Measurements from ENCODE around the gene RPS24. TPM values are rescaled to one million over a fixed set of nuclear protein-coding genes. Genes with fewer than 3 reads are reported as not detected.

The RPS24 gene
- total RNA-seq, 1 donor from 2014 or later: 691 TPM

- Mint-ChIP-seq H3K36me3 (ENCODE audit: unreplicated experiment) (no peaks in the 10 kb centered on the region), H3K4me1 (ENCODE audit: low read depth, unreplicated experiment) (peaks cover 15% of the 10 kb centered on the region), H3K4me3 (ENCODE audit: unreplicated experiment) (peak overlapping the region; percentile 83), H3K9me3 (ENCODE audit: unreplicated experiment) (peaks cover 2% of the 10 kb centered on the region), H3K27me3 (ENCODE audit: unreplicated experiment) (no peaks in the 10 kb centered on the region), H3K27ac (ENCODE audit: unreplicated experiment) (peak overlapping the region; percentile 78)
- TF ChIP-seq CTCF (IDR thresholded peaks at IDR 0.05; ENCODE audit: partially characterized antibody, unreplicated experiment): no peak
- no peak for DNase-seq
Observed at GRCh38 chr10:78033387-78033636, 351 bp upstream of the RPS24 start.

- no peak overlapping the region for H3K27ac Mint-ChIP-seq (ENCODE audit: unreplicated experiment)
- peaks cover 10% of the 10 kb centered on the region for H3K4me1 Mint-ChIP-seq (ENCODE audit: low read depth, unreplicated experiment)
- no peaks in the 10 kb centered on the region for H3K27me3 Mint-ChIP-seq (ENCODE audit: unreplicated experiment)
- H3K36me3 Mint-ChIP-seq (ENCODE audit: unreplicated experiment): no peaks in the 10 kb centered on the region
- H3K9me3 Mint-ChIP-seq (ENCODE audit: unreplicated experiment): no peaks in the 10 kb centered on the region
- no peak for DNase-seq
- no peak for TF ChIP-seq CTCF (IDR thresholded peaks at IDR 0.05; ENCODE audit: partially characterized antibody, unreplicated experiment)
- H3K4me3 Mint-ChIP-seq (ENCODE audit: unreplicated experiment): peak overlapping the region; percentile 83
Observed at GRCh38 chr10:78035025-78035424, 1.4 kb downstream of the RPS24 start.

- DNase-seq: no peak
- H3K27ac Mint-ChIP-seq (ENCODE audit: unreplicated experiment): no peak overlapping the region
- peak overlapping the region; percentile 31 for H3K4me3 Mint-ChIP-seq (ENCODE audit: unreplicated experiment)
- H3K27me3 Mint-ChIP-seq (ENCODE audit: unreplicated experiment): no peaks in the 10 kb centered on the region
- no peaks in the 10 kb centered on the region for H3K9me3 Mint-ChIP-seq (ENCODE audit: unreplicated experiment)
- no peak for TF ChIP-seq CTCF (IDR thresholded peaks at IDR 0.05; ENCODE audit: partially characterized antibody, unreplicated experiment)
- peaks cover 10% of the 10 kb centered on the region for H3K4me1 Mint-ChIP-seq (ENCODE audit: low read depth, unreplicated experiment)
- H3K36me3 Mint-ChIP-seq (ENCODE audit: unreplicated experiment): no peaks in the 10 kb centered on the region
Observed at GRCh38 chr10:78035437-78035836, 1.8 kb downstream of the RPS24 start.

- Mint-ChIP-seq H3K4me3 (ENCODE audit: unreplicated experiment) (peak overlapping the region; percentile 31), H3K27ac (ENCODE audit: unreplicated experiment) (no peak overlapping the region), H3K27me3 (ENCODE audit: unreplicated experiment) (no peaks in the 10 kb centered on the region)
Observed at GRCh38 chr10:78035933-78036583, 2.4 kb downstream of the RPS24 start.

More at GRCh38 chr10:78035933-78036583, 2.4 kb downstream of the RPS24 start:
- no peak for DNase-seq
- Mint-ChIP-seq H3K9me3 (ENCODE audit: unreplicated experiment) (no peaks in the 10 kb centered on the region), H3K4me1 (ENCODE audit: low read depth, unreplicated experiment) (peaks cover 10% of the 10 kb centered on the region), H3K36me3 (ENCODE audit: unreplicated experiment) (no peaks in the 10 kb centered on the region)
- TF ChIP-seq CTCF (IDR thresholded peaks at IDR 0.05; ENCODE audit: partially characterized antibody, unreplicated experiment): no peak
